Bone marrow (tissue), 2 donors: ENCODE measurements around the gene TMEM145.
"Not testable (repeated sequence)": the region's sequence is repeated elsewhere in the genome, so short reads cannot be mapped to it uniquely, and the experiment has no call there.

ENCODE experiments used
- DNase-seq, 2 donors: peaks; one replicate each; lab custom pipeline; 2025; lab: John Stamatoyannopoulos, UW

TMEM145 gene

DNA sequence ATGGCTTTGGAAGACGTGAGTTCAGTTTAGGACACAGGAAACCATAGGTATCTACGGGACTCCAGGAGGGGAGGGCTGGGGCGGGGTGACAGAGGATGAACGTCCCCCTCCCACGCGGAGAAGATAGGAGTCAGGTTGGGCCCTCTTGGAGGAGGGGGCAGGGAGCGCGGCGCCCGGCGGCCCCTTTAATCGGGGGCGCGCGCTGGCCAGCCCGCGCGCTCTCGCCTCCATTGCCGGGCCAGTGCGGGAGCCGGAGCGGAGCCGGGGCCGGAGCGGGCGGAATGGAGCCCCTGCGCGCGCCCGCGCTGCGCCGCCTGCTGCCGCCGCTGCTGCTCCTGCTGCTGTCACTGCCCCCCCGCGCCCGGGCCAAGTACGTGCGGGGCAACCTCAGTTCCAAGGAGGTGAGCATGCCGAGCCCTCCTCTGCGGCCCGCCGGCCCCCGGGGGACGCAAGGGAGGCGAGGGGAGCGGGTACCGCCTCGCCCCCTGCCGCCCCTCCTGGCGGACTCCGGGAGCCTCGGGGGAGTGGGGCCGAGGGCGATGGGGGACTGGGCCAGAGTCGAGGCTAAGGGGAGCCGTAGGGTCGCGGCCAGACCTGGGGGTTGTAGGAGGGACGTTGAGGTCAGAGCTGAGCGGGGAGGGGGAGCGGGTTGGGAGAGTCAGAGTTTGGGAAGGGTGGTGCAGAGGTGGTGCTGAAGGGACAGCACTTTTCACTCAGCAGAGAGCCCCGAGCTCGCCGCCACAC, at the start of gene TMEM145:
TSS of gene TMEM145 (plus strand) at position 214 of the 744 bp plus-strand sequence. CDS start at position 282, 68 bp downstream.
- no peak for DNase-seq

DNA sequence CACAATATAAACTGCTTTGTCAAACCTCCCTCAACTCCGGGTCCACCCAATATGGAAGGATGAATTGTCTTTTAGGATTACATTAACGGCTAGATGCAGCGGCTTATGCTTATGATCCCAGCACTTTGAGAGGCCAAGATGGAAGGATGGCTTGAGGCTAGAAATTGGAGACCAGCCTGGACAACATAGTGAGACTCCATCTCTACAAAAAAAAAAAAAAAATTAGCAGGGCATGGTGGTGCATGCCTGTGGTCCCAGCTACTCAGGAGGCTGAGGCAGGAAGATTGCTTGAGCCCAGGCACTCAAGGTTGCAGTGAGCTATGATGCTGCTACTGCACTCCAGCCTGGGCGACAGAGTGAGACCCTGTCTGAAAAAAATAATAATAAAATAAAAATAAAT, 47.0 kb upstream of the TMEM145 start:
- DNase-seq, result not testable (repeated sequence)

DNA sequence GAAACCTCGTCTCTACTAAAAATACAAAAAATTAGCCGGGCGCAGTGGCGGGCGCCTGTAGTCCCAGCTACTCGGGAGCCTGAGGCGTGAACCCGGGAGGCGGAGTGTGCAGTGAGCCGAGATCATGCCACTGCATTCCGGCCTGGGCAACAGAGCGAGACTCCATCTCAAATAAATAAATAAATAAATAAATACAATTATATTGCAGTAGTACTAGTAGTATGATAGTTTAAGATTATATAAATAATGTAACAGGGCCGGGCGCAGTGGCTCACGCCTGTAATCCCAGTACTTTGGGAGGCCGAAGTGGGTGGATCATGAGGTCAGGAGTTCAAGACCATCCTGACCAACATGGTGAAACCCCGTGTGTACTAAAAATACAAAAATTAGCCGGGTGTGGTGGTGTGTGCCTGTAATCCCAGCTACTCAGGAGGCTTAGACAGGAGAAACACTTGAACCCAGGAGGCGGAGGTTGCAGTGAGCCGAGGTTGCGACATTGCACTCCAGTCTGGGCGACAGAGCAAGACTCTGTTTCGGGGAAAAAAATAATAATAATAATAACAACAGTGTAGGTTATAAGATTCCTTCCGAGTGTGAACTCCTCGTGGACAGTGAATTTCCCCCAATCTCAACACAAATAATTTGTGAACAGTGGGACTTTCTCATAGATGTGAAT, 46.0 kb upstream of the TMEM145 start:
- not testable (repeated sequence) for DNase-seq

DNA sequence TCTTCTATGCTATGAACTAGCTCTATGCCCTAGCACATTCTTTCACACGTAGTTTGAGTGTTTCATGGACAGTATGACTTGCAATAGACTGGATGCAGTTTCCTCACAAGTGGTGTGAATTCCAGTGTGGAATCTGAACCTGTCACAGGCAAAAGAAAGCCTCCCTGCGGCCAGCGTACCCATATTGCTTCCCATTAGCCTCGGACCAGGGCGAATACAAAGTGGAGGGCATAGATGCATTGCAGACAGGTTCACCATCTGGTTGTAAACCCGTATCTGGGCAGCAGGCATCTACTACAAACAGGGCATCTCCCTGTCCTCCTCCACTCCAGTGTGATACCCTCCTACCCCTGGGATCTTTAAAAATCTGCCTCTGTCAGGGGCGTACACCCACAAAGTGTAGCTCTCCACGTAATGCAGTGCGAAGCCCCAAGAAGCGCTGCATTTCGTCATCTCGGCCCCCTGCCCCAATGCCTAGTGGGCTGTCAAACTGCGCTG, 45.4 kb upstream of the TMEM145 start:
- no peak for DNase-seq

DNA sequence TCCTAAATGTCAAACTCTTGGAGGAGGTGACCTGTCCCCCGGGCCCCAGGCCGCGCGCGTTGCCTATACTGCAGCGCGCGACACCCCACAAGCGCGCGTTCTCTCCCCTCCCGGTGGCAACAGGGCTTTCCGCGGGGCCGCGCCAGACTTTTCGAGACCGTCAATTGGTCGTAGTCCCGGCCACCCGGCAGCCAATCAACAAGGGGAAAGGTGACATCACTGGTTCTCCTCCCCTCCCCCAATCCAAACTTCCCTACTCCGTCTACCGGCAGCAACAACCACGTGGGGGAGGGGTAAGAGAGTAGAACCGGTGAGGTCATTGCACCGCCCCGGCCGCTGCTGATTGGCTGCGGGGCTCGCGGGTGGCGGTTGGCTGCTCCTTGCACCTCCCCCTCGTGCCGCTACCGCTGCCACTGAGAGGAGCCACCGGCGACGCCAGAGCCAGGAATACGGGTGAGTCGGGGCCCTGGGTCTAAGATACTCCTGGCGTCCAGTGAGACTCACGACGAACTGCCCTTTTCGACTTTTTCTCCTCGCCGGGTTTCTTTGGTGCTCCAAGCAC, 44.9 kb upstream of the TMEM145 start:
- DNase-seq, result peak; percentile 97 to 99

DNA sequence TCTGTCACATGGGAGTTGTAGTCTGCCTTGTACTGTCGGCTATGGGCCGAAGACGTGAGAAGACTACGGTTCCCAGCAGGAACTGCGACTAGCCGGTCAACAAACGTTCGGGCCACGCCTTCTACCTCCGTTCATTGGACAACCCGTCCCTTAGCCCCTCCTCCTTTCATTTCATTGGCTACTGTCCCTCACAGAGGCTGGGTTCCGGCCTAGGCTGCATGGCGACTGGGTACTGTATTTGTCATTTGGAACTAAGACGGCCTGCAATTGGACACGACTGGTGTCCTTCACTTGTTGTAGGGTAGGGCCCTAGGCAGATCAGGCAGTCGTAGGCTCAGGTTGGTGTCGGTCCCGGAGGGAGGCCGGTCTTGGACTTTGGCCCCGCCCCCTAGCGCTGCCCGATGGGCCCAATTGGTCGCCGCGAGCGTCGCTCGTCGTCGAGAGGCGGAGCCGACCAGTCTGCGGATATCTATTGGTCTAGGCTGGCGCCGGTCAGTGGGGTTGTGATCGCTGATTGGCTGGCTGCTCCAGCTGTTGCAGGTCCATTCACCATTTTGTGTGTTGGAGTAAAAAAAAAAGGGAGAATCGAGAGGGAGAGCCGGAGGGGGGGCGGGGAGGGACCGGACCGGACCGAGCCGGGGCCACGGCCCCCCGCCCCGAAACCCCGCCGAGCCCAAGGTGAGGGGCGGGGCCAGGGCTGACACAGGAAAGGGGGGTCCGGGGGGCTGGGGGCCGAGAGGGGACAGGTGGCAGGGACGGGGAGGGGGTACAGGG, 44.2 kb upstream of the TMEM145 start, which contains the start of gene CIC:
TSS of gene CIC (plus strand) at position 549 of the 774 bp plus-strand sequence. CDS start 2,532 bp downstream, outside the sequence.
- peak; percentile 92 to 100 for DNase-seq

DNA sequence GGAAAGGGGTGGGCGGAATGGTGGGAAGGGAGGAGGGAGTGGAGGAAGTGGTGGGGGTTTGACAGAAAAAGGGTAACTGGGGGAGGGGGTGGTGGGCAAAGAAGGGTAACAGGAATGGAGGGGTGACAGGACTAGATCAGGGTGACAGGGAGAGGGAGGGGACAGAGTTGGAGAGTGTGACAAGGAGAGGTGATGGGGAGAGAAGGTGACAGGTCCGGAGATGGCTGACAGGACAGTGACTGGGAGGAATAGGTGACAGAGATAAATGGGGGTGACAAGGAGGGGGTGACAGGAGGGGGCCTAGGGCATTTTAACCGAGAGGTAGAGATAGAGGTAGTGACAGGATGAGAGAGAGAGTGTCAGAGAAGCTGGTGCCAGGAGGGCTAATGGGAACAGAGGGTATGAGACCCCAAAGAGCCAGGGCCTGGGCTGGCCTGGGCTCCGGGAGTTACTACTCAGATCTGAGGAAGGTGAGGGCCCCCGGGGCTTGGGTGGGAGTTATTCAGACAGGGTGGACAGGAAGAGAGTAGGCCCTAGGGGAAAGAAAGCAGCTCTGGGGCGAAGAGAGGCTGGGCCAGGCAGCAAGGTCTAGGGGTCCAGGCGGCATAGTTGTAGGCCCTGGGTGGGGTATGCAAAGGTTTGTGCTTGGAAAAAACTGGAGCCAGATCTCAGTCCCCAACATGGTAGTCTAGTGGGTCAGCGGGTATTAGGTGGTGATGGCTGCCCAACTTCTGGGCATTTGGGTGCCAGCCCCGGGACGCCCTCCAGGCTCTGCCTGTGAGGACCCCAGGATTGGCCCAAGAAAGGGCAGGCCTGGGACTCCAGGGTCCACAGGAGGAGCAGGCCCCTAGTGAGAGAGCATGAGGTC, 43.4 kb upstream of the TMEM145 start:
- no peak for DNase-seq

DNA sequence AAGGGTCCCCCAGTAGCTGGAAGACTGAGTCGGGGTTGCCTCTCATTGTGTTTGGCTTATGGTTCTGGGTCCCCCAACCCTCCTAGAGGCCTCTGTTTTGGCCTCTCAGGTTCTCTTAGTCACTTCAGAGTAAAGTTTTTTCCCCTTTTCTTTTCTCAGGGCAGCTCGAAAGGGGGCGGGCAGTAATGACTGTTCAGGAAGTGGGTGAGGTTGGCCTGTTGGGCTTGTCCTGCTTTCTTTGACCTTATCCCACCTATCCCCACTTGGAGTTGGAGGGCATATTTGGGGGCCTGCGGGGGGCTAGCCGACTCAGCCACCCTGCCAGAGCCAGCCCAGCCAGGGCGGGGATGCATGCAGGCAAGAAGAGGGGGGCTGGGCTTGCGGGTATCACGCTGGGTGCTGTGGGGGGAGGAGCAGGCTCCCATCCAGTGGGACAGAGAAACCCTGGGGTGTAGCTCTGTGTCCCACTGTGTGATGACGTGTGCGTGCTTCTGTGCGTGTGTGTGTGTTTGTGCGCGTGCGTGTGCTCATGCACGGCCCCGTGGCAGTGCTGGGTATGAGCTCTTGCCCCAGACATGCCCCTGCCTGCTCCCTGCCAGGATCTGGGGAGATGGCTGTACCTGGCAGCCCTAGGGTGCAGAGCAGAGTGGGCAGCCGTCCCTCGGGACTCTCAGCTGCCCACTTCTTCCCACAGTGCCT, 42.6 kb upstream of the TMEM145 start:
- peak; percentile 37 to 79 for DNase-seq

DNA sequence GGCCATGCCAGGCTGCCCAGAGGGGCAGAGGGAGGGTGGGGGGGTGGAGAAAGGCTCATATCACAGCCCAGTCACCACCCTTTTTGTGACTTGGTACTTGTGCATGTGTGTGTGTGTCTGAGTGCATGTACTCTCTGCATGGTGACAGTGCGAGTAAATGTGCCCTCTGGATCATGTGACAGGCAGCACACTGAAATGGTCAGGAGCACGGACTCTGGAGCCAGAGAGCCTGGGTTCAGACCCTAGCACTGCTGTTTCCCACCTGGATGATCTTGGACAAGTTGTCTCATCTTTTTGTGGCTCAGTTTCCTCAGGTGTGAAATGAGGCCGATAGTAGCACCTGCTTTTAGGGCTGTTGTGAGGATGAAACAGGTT, 42.1 kb upstream of the TMEM145 start:
- no peak for DNase-seq

DNA sequence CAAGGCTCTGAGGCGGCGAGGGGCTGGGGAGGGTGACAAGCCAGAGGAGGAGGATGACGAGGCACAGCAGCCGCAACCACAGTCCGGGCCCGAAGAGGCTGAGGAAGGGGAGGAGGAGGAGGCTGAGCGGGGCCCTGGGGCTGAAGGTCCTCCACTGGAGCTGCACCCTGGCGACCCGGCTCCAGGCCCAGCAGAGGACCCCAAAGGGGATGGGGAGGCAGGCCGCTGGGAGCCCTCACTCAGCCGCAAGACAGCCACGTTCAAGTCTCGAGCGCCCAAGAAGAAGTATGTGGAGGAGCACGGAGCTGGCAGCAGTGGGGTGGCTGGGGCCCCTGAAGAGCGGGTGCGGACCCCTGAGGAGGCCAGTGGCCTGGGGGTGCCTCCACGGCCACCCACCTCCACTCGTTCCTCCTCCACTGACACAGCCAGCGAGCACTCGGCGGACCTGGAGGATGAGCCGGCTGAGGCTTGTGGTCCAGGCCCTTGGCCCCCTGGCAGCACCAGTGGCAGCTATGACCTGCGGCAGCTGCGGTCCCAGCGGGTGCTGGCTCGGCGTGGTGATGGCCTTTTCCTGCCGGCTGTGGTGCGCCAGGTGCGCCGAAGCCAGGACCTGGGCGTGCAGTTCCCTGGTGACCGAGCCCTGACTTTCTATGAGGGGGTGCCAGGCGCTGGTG, 41.1 kb upstream of the TMEM145 start:
- DNase-seq, result no peak

DNA sequence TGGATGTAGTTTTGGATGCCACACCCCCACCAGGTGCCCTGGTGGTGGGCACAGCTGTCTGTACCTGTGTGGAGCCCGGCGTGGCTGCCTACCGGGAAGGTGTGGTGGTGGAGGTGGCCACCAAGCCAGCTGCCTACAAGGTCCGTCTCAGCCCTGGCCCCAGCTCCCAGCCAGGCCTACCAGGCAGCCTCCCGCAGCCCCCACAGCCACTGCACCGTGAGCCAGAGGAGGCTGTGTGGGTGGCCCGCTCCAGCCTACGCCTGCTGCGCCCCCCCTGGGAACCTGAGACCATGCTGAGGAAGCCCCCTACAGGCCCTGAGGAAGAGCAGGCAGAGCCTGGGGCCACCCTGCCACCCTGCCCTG, 40.6 kb upstream of the TMEM145 start:
- DNase-seq, result no peak

DNA sequence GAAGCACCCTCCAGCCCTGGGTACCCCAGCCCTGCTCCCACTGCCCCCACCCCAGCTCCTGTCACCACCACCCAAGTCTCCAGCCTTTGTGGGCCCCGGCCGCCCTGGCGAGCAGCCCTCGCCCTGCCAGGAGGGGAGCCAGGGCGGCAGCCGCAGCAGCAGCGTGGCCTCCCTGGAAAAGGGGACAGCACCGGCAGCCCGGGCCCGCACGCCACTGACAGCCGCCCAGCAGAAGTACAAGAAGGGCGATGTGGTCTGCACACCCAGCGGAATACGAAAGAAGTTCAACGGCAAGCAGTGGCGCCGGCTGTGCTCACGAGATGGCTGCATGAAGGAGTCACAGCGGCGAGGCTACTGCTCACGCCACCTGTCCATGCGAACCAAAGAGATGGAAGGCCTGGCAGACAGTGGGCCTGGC, 40.1 kb upstream of the TMEM145 start:
- no peak for DNase-seq

DNA sequence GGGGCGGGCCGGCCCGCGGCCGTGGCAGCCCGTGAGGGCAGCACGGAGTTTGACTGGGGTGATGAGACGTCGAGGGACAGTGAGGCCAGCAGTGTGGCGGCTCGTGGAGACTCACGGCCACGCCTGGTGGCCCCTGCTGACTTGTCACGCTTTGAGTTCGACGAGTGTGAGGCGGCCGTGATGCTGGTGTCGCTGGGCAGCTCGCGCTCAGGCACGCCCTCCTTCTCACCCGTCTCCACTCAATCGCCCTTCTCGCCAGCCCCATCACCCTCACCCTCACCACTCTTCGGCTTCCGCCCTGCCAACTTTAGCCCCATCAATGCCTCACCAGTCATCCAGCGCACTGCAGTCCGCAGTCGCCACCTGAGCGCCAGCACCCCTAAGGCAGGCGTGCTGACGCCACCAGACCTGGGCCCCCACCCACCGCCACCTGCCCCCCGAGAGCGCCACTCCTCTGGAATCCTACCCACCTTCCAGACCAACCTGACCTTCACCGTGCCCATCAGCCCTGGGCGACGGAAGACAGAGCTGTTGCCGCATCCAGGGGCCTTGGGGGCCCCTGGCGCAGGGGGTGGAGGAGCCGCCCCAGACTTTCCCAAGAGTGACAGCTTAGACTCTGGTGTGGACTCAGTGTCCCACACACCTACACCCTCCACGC, 39.6 kb upstream of the TMEM145 start:
- no peak for DNase-seq

DNA sequence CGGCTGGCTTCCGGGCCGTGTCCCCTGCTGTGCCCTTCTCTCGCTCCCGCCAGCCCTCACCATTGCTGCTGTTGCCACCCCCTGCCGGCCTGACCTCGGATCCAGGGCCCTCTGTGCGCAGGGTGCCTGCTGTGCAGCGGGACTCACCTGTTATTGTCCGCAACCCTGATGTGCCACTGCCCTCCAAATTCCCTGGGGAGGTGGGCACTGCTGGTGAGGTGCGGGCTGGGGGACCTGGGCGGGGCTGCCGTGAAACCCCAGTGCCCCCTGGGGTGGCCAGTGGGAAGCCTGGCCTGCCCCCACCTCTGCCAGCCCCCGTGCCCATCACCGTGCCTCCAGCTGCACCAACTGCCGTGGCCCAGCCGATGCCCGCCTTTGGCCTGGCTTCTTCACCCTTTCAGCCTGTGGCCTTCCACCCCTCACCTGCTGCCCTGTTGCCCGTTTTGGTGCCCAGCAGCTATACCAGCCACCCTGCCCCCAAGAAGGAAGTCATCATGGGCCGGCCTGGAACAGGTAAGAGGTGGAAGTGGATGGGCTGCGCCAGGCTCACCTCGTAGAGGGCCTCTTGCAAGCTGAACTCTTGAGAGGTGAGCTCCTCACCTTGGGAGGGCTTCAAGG, 38.9 kb upstream of the TMEM145 start:
- DNase-seq, result no peak

DNA sequence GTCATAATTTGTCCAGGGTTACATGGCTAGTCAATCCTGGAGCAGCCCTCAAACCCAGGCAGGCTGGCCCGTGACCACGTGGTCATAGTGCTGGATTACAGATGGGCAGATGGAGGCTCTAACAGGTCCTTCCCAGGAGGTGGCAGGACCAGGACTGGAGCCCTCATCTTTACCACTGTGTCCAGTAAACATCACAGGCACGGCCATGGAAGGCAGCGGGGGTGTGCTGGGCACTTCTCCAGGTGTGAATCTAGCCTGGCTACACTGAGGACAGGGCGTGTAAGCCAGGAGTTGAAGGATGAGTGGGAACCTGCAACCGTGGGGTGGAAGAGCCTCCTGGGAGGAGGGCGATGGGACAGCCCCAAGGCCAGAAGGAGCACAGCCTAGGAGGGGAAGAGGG, 38.0 kb upstream of the TMEM145 start:
- no peak for DNase-seq

DNA sequence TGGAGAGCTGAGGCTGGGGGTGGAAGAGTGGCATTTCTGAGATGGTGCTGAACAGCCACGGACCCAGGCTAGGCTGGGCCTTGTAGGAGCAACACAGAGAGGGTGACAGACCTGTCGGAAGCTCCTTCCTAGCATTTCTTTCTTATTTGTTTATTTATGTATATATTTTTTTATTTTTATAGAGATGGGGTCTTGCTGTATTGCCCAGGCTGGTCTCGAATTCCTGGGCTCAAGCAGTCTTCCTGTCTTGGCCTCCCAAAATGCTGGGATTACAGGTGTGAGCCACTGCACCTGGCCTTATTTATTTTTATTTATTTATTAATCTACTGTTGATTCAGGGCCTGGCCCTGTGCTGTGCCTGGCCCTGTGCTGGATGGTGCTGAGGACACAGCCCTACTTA, 37.6 kb upstream of the TMEM145 start:
- DNase-seq, result no peak

DNA sequence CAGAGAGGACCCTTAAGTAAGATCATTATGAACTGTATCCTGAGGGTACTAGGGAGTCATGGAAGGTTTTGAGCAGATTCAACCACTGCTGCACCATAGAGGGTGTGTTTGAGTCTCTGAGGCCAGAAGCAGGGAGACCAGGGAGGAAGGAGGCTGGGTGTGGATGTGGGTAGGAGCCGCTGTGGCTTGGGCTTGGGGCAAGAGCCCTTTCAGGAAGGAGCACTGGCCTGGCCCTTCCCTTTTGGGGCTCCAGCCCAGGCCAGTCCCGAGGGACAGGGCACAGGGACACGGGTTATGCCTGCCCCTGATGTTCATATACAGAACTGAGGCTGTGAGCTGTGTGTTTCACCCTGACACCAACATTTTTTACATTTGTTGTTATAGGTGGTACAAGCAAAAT, 36.8 kb upstream of the TMEM145 start:
- DNase-seq, result no peak

DNA sequence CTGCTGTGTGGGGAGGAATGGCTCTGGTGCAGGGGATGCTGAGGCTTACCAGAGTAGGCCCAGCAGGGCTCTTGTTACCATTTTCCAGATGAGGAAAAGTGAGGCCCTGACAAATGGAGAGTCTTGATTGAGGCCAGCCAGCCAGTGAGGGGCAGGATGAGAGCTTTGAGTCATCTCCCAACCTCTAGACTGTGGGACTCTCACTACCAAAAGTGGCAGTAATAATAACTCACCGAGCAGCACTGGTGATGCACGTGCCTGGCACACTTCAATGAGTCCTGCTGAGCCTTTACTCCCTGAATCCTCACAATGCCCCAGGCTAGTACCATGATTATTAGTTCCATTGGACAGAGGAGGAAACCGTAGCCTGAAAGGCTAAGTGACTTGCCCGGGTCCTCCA, 36.3 kb upstream of the TMEM145 start:
- DNase-seq, result no peak

DNA sequence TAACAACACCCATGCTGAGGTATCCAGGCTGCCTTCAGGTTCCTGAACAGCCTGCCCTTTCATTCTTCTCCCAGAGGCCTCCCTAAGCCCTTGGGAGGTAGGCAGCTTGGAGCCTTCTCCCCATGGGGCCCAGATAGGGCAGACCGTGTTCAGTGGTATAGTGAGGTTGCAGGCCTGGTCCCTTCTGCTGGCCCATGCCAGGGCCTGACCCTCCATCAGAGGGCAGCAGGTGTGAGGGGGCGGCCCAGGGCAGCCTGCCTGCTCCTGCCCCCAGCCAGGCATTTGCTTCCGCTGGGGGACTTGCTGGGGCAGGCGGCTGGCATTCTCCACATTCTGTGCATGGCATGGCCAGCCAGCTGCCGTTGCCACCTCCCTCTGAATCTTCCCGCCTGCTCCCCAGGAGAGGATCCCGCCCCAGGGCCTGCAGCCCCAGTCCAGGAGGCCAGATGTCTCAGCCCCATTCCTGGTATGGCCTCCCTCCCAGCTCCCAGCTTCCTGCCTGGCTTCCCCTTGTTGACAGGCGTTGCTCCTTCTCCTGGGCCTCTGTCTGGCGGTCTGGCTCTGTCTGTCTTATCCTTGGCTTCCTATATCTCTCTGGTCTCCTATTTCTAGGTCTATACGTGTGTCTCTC, 35.2 kb upstream of the TMEM145 start:
- DNase-seq, result no peak
